ENCODE data around the gene MYH16.
"Not testable (repeated sequence)": the region's sequence is repeated elsewhere in the genome, so short reads cannot be mapped to it uniquely, and the experiment has no call there.

Gene MYH16

GRCh38 chr7:99355098-99355497, 82.5 kb downstream of the MYH16 start:
- no peak for DNase-seq (ENCODE audit: low read depth in 2 of 2)

GRCh38 chr7:99357701-99358490, 85.3 kb downstream of the MYH16 start:
- no peak for DNase-seq (ENCODE audit: low read depth in 2 of 2)

GRCh38 chr7:99358521-99358920, 85.9 kb downstream of the MYH16 start:
- not testable (repeated sequence) for DNase-seq (ENCODE audit: low read depth in 2 of 2)

GRCh38 chr7:99359465-99360154, 87.0 kb downstream of the MYH16 start:
- DNase-seq (ENCODE audit: low read depth in 2 of 2) = no peak

Data from stimulated activated CD8-positive, alpha-beta memory T cell treated with anti-CD3 and anti-CD28 coated beads, Interleukin-15, amount 100 ng/mL, for 48 hours (primary cell).